Vagina (tissue), 2 donors: Measurements from ENCODE around the gene ADAMTSL3. TPM values are rescaled to one million over a fixed set of nuclear protein-coding genes. Genes with fewer than 3 reads are reported as not detected.

ENCODE experiments used
- DNase-seq, 2 donors: peaks; one replicate each; pipeline ENCODE4 v3.0.0-alpha.2; 2017; ENCODE audit errors: extremely low spot score in 2 of 2
- H3K27ac ChIP-seq: fragments of 200-600 bp; sonication (generic); one replicate; pipeline ENCODE4 v1.5.1; 2019
- H3K27me3 ChIP-seq: fragments of 200-600 bp; sonication (generic); one replicate; pipeline ENCODE4 v1.5.1; 2019
- H3K36me3 ChIP-seq, 2 donors: fragments of 200-600 bp; sonication (generic); one replicate each; pipeline ENCODE4 v1.5.1; 2017 to 2019
- H3K4me1 ChIP-seq: fragments of 200-600 bp; sonication (generic); one replicate; pipeline ENCODE4 v1.5.1; 2019
- H3K4me3 ChIP-seq, 2 donors: fragments of 200-600 bp; sonication (generic); 1 replicate in 1 of 2; 2 replicates in 1 of 2; pipeline ENCODE4 v1.5.1; 2016 to 2019
- H3K9me3 ChIP-seq: fragments of 200-600 bp; sonication (generic); one replicate; pipeline ENCODE4 v1.5.1; 2019
- POLR2A ChIP-seq, 2 donors: fragments of 450-650 bp; IDR thresholded peaks; one replicate each; pipeline ENCODE4 v1.6.1; 2017; ENCODE audit warnings: antibody characterized with exemption in 2 of 2, mild to moderate bottlenecking in 2 of 2, moderate library complexity in 2 of 2
- POLR2AphosphoS5 ChIP-seq, 2 donors: sonication (generic); formaldehyde crosslinking; IDR thresholded peaks; one replicate each; pipeline ENCODE4 v1.9.0; 2017; ENCODE audit warnings: antibody characterized with exemption in 2 of 2, mild to moderate bottlenecking in 2 of 2, low read depth in 1 of 2; ENCODE audit not compliant: insufficient read depth in 1 of 2
- intact Hi-C: fragments of 100-400 bp; cut with DNase I; formaldehyde crosslinking; loops from one replicate; pipeline ENCODE4 v1.15.1; 2023
- total RNA-seq: library from RNA; depleted of rRNA; stranded (reverse); fragments of >200 nt; gene quantifications from one replicate; pipeline ENCODE4 v1.2.3, GENCODE V29; 2016
- TF ChIP-seq, protein P1 (sequence below), 3 experiments: fragments of 450-650 bp in 2 of 3; fragments of 200-600 bp in 1 of 3; sonication (generic) in 1 of 3; IDR thresholded peaks; one replicate each; pipeline ENCODE4 v1.5.1; 2017 to 2019; ENCODE audit warnings: antibody characterized with exemption in 3 of 3, mild to moderate bottlenecking in 2 of 3, moderate library complexity in 2 of 3

Gene ADAMTSL3
- total RNA-seq, 1 donor from 2014 or later: 4.2 TPM

DNA sequence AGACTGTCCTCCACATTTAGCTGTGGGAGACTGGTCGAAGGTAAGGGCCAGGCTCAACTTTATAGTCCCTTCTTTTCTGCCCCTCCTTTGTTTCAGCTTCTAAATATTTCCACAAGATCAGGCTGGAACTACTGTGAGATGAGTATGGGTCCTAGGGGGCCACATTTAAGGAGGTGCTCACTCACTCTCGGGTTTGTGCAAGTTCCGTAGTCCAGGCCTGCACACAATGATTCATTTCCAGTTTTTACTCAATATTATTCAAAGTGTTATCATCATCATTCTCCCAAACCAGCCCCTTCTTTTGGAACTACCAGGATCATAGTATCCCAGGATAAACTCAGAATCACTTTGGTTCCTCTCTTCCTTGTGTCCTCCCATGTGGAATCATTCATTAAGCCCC lies 289.1 kb downstream of the ADAMTSL3 start:
- Histone ChIP-seq H3K27ac (no peak overlapping the region), H3K4me3 (no peak overlapping the region), H3K36me3 (peaks cover 0 to 5% of the 10 kb centered on the region in 2 donors), H3K4me1 (no peaks in the 10 kb centered on the region), H3K9me3 (no peaks in the 10 kb centered on the region), H3K27me3 (no peaks in the 10 kb centered on the region)
- DNase-seq: no peak
- TF ChIP-seq POLR2A (IDR thresholded peaks at IDR 0.05): no peak
- TF ChIP-seq, protein P1, sequence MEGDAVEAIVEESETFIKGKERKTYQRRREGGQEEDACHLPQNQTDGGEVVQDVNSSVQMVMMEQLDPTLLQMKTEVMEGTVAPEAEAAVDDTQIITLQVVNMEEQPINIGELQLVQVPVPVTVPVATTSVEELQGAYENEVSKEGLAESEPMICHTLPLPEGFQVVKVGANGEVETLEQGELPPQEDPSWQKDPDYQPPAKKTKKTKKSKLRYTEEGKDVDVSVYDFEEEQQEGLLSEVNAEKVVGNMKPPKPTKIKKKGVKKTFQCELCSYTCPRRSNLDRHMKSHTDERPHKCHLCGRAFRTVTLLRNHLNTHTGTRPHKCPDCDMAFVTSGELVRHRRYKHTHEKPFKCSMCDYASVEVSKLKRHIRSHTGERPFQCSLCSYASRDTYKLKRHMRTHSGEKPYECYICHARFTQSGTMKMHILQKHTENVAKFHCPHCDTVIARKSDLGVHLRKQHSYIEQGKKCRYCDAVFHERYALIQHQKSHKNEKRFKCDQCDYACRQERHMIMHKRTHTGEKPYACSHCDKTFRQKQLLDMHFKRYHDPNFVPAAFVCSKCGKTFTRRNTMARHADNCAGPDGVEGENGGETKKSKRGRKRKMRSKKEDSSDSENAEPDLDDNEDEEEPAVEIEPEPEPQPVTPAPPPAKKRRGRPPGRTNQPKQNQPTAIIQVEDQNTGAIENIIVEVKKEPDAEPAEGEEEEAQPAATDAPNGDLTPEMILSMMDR (IDR thresholded peaks at IDR 0.05): no peak
- no peak for TF ChIP-seq POLR2AphosphoS5 (IDR thresholded peaks at IDR 0.05; ENCODE audit: insufficient read depth in 1 of 2, low read depth in 1 of 2)
- intact Hi-C loops: no loop called here

DNA sequence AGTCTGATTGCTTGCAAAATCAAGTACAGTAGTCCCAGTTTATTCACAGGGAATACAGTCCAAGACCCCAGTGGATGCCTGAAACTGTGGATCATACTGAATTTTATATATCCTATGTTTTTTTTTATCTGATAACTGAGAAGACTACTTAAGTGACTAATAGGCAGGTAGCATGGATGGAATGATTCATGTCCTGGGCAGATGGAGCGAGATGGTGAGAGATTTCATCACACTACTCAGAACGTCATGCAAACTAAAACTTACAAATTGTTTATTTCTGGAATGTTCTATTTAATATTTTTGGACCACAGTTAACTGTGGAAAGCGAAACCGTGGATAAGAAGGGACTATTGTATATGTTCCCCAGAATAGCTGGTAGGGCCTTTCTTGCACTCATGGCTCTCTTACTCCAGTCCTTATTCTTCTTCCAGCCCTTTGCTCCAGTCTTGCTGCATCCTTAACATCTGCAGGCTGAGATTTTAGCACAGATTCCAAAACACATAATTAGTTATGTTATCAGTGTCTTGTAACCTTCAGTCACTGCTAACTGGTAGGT lies 290.0 kb downstream of the ADAMTSL3 start:
- Histone ChIP-seq H3K27me3 (no peaks in the 10 kb centered on the region), H3K27ac (no peak overlapping the region), H3K36me3 (peaks cover 0 to 5% of the 10 kb centered on the region in 2 donors), H3K9me3 (no peaks in the 10 kb centered on the region), H3K4me1 (no peaks in the 10 kb centered on the region), H3K4me3 (no peak overlapping the region)
- intact Hi-C loops: no loop called here
- no peak for DNase-seq
- TF ChIP-seq POLR2AphosphoS5 (IDR thresholded peaks at IDR 0.05; ENCODE audit: insufficient read depth in 1 of 2, low read depth in 1 of 2) (no peak), POLR2A (IDR thresholded peaks at IDR 0.05) (no peak)
- TF ChIP-seq, protein P1 (IDR thresholded peaks at IDR 0.05): no peak

DNA sequence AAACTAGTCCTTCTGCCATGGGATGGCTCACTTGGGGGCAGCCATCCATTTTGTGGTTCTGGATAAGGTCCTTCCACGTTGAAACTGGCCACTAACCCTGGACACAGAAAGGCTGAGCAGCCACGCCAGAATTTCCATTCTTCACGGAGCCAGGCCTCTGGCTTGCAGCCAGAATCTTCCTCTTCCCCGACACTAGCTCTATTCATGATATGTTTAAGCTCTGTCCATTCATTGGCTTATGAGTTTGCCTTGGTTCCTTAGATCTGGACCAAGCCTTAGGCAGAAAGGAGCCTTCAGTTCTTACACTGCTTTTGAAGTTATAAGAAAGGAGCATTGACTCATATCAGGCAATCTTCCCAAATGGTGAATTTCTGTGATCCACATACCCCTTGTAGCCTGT lies 293.2 kb downstream of the ADAMTSL3 start:
- peaks cover 0 to 5% of the 10 kb centered on the region in 2 donors for H3K36me3 ChIP-seq
- intact Hi-C loops: no loop called here
- no peak overlapping the region for H3K4me3 ChIP-seq
- H3K4me1 ChIP-seq: no peaks in the 10 kb centered on the region
- no peak overlapping the region for H3K27ac ChIP-seq
- TF ChIP-seq, protein P1 (IDR thresholded peaks at IDR 0.05): no peak
- TF ChIP-seq POLR2A (IDR thresholded peaks at IDR 0.05) (no peak), POLR2AphosphoS5 (IDR thresholded peaks at IDR 0.05; ENCODE audit: insufficient read depth in 1 of 2, low read depth in 1 of 2) (no peak)
- DNase-seq: no peak
- no peaks in the 10 kb centered on the region for H3K9me3 ChIP-seq
- H3K27me3 ChIP-seq: no peaks in the 10 kb centered on the region

DNA sequence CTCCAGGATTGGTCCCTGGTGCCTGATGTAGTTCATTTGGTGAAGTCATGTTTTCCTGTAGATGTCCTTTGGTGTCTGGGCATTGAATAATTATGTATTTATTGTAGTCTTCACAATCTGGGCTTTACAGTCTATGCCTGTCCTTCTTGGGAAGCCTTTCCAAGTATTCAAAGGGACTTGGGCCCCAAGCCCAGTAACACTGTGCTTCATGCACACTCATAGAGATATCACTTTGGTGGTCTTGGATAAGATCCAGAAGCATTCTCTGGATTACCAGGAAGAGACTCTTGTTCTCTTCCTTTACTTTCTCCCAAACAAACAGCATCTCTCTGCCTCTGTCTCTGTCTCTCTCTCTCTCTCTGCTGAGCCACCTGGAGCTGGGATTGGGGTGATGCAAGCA lies 300.6 kb downstream of the ADAMTSL3 start:
- Histone ChIP-seq H3K4me3 (no peak overlapping the region), H3K27me3 (no peaks in the 10 kb centered on the region), H3K27ac (no peak overlapping the region), H3K4me1 (no peaks in the 10 kb centered on the region), H3K9me3 (no peaks in the 10 kb centered on the region), H3K36me3 (no peaks in the 10 kb centered on the region)
- intact Hi-C loops: no loop called here
- TF ChIP-seq, protein P1 (IDR thresholded peaks at IDR 0.05): no peak
- TF ChIP-seq POLR2AphosphoS5 (IDR thresholded peaks at IDR 0.05; ENCODE audit: insufficient read depth in 1 of 2, low read depth in 1 of 2): no peak
- no peak for TF ChIP-seq POLR2A (IDR thresholded peaks at IDR 0.05)
- no peak for DNase-seq

DNA sequence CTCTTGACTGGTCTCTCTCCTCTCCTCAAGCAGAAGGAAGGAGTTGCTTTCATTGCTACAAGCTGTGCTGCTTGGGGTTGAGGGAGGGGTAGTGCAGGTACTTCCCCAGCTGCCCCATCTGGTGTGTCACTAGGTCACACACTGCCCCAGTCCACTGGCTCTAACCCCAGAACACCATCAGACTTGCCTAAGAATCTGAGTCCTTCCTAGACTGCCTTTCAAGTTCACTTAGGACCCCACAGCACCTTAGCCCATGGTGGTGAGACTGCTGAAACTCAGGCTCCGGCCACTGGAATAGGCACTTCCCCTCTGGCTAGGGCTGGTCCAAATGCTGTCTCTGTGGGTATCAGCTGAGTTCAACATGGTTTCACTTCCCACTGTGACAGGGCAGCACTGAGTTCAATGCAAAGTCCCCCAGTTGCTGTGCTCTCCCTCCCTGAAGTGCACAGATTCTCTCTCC lies 301.9 kb downstream of the ADAMTSL3 start:
- TF ChIP-seq POLR2AphosphoS5 (IDR thresholded peaks at IDR 0.05; ENCODE audit: insufficient read depth in 1 of 2, low read depth in 1 of 2): no peak
- TF ChIP-seq POLR2A (IDR thresholded peaks at IDR 0.05): no peak
- TF ChIP-seq, protein P1 (IDR thresholded peaks at IDR 0.05): no peak
- intact Hi-C loops: no loop called here
- Histone ChIP-seq H3K4me3 (no peak overlapping the region), H3K9me3 (no peaks in the 10 kb centered on the region), H3K27me3 (no peaks in the 10 kb centered on the region), H3K36me3 (no peaks in the 10 kb centered on the region), H3K4me1 (peaks cover 4% of the 10 kb centered on the region), H3K27ac (no peak overlapping the region)
- DNase-seq: no peak
